ENCODE results near the gene CRYGN.

Gene CRYGN

GRCh38 chr7:151405056-151405455 is 34.9 kb downstream of the CRYGN start:
- no peak for DNase-seq

GRCh38 chr7:151404216-151405011 is 35.5 kb downstream of the CRYGN start:
- DNase-seq = no peak

GRCh38 chr7:151403764-151404163 is 36.2 kb downstream of the CRYGN start:
- no peak for DNase-seq

GRCh38 chr7:151402029-151402835 is 37.7 kb downstream of the CRYGN start:
- DNase-seq = no peak

- DNase-seq = no peak
Measured at GRCh38 chr7:151400626-151401315, 39.2 kb downstream of the CRYGN start.

- no peak for DNase-seq
Measured at GRCh38 chr7:151399906-151400305, 40.0 kb downstream of the CRYGN start.

GRCh38 chr7:151399305-151399601 is 40.7 kb downstream of the CRYGN start:
- DNase-seq = no peak

- no peak for DNase-seq
Measured at GRCh38 chr7:151398446-151399304, 41.3 kb downstream of the CRYGN start.

GRCh38 chr7:151397026-151397425 is 42.9 kb downstream of the CRYGN start:
- no peak for DNase-seq

GRCh38 chr7:151396328-151396970 is 43.5 kb downstream of the CRYGN start:
- no peak for DNase-seq

- no peak for DNase-seq
Measured at GRCh38 chr7:151395036-151395367, 44.9 kb downstream of the CRYGN start.

- no peak for DNase-seq
Measured at GRCh38 chr7:151394076-151395035, 45.6 kb downstream of the CRYGN start.

- DNase-seq = no peak
Measured at GRCh38 chr7:151393031-151393977, 46.6 kb downstream of the CRYGN start.

GRCh38 chr7:151392426-151392825 is 47.5 kb downstream of the CRYGN start:
- no peak for DNase-seq

GRCh38 chr7:151392002-151392401 is 47.9 kb downstream of the CRYGN start:
- DNase-seq = no peak

GRCh38 chr7:151391358-151391730 is 48.6 kb downstream of the CRYGN start:
- no peak for DNase-seq

GRCh38 chr7:151390598-151391357 is 49.2 kb downstream of the CRYGN start:
- DNase-seq = no peak

- no peak for DNase-seq
Measured at GRCh38 chr7:151389768-151390597, 50.0 kb downstream of the CRYGN start.

Data from NCI-H2029 treated with DMSO at 0.1 percent for 48 hours (cell line).